H1 (cell line): Measurements from ENCODE around the gene COL4A1.

Experiments used
- CEBPB ChIP-seq: IDR thresholded peaks from 2 replicates; pipeline ENCODE4 v1.6.1; 2012; ENCODE audit warnings: low read depth, low read length
- CTBP2 ChIP-seq: IDR thresholded peaks from 2 replicates; pipeline ENCODE4 v1.7.0; 2011; ENCODE audit warnings: borderline replicate concordance, mild to moderate bottlenecking, moderate library complexity, mixed read lengths, low read length; ENCODE audit not compliant: insufficient read depth, insufficient read length
- RAD21 ChIP-seq, 2 experiments: IDR thresholded peaks in 1 of 2; conservative IDR thresholded peaks in 1 of 2; 2 replicates each; pipeline ENCODE4 v1.6.1; 2011; ENCODE audit warnings: low read depth in 2 of 2, low read length in 2 of 2, improper control_type of control experiment in 1 of 2, inconsistent platforms in 1 of 2, mild to moderate bottlenecking in 1 of 2, moderate library complexity in 1 of 2
- TF ChIP-seq, protein P1 (sequence below), 3 experiments: IDR thresholded peaks; 1 replicate in 2 of 3; 2 replicates in 1 of 3; pipeline versions ENCODE4 v1.5.1 to v1.6.1; 2011; ENCODE audit warnings: low read length in 3 of 3, mild to moderate bottlenecking in 3 of 3, inconsistent platforms in 2 of 3, low read depth in 1 of 3, moderate library complexity in 1 of 3; ENCODE audit not compliant: insufficient read depth in 1 of 3; ENCODE audit errors: control extremely low read depth in 1 of 3

DNA sequence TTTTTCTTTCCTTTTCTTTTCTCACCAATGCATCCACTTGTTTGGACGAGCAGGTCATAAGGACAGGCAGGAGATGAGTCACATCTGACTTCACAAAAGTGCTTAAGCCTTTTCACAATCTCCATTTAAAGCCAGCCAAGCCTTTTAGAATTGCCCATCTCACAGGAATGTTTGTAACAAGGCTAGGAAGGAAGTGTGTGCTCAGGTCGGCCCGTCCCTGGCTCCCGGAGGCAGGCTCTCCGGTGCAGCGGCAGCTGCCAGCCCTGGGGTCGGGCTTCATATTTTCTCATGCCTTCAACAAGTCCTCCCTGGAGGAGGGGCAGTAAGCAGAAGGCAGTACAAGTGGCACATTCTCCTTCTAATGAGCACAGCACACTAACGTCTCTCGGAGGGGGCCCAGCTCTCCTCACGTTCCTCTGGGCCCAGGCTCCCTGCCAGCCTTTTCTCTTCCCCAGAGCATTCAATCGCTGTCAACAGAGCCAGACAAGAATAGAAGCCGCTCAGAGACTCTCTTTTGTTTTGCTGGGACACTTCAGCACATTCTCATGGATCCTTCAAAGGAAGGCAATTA, 180.5 kb downstream of the COL4A1 start:
- TF ChIP-seq RAD21 (IDR thresholded peaks at IDR 0.05 in 1 of 2, conservative IDR thresholded peaks at IDR 0.05 in 1 of 2; ENCODE audit: low read depth in 2 of 2, low read length in 2 of 2) (no peak), CEBPB (no peak), CTBP2 (no peak)
- TF ChIP-seq, protein P1, sequence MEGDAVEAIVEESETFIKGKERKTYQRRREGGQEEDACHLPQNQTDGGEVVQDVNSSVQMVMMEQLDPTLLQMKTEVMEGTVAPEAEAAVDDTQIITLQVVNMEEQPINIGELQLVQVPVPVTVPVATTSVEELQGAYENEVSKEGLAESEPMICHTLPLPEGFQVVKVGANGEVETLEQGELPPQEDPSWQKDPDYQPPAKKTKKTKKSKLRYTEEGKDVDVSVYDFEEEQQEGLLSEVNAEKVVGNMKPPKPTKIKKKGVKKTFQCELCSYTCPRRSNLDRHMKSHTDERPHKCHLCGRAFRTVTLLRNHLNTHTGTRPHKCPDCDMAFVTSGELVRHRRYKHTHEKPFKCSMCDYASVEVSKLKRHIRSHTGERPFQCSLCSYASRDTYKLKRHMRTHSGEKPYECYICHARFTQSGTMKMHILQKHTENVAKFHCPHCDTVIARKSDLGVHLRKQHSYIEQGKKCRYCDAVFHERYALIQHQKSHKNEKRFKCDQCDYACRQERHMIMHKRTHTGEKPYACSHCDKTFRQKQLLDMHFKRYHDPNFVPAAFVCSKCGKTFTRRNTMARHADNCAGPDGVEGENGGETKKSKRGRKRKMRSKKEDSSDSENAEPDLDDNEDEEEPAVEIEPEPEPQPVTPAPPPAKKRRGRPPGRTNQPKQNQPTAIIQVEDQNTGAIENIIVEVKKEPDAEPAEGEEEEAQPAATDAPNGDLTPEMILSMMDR (IDR thresholded peaks at IDR 0.05; ENCODE audit: control extremely low read depth in 1 of 3, insufficient read depth in 1 of 3, low read depth in 1 of 3, low read length in 3 of 3): no peak
